GM12873 (cell line): ENCODE results near the gene MAP3K21.

Experiments used
- CTCF ChIP-seq: IDR thresholded peaks from 2 replicates; pipeline ENCODE4 v1.5.1; 2012; ENCODE audit warnings: low read depth, mild to moderate bottlenecking, moderate library complexity, low read length, control low read depth; ENCODE audit not compliant: insufficient read depth; ENCODE audit errors: missing control alignments

The MAP3K21 gene

GRCh38 chr1:233337505-233337904, 10.0 kb downstream of the MAP3K21 start:
- TF ChIP-seq CTCF, result no peak

GRCh38 chr1:233338102-233338501, 10.6 kb downstream of the MAP3K21 start:
- TF ChIP-seq CTCF, result no peak

- no peak for TF ChIP-seq CTCF
Observed at GRCh38 chr1:233340031-233340555, 12.6 kb downstream of the MAP3K21 start.

GRCh38 chr1:233340966-233341516, 13.5 kb downstream of the MAP3K21 start:
- no peak for TF ChIP-seq CTCF

GRCh38 chr1:233342086-233342485, 14.6 kb downstream of the MAP3K21 start:
- TF ChIP-seq CTCF, result no peak

- no peak for TF ChIP-seq CTCF
Observed at GRCh38 chr1:233343262-233343661, 15.7 kb downstream of the MAP3K21 start.

GRCh38 chr1:233347338-233347737, 19.8 kb downstream of the MAP3K21 start:
- TF ChIP-seq CTCF, result no peak
